ENCODE data around the gene MRPS25.

MRPS25 gene

GRCh38 chr3:15055019-15055557 lies 10.0 kb downstream of the MRPS25 start:
- DNase-seq (ENCODE audit: low read depth): peak; percentile 11
- H3K4me3 ChIP-seq (replicated peaks; ENCODE audit: low read depth, low read length): no peak overlapping the region
- no peak for TF ChIP-seq CTCF (IDR thresholded peaks at IDR 0.05; ENCODE audit: low read length, missing control alignments)

GRCh38 chr3:15053541-15053940 lies 11.6 kb downstream of the MRPS25 start:
- no peak for DNase-seq (ENCODE audit: low read depth)
- no peak for TF ChIP-seq CTCF (IDR thresholded peaks at IDR 0.05; ENCODE audit: low read length, missing control alignments)
- no peak overlapping the region for H3K4me3 ChIP-seq (replicated peaks; ENCODE audit: low read depth, low read length)

GRCh38 chr3:15052335-15053242 lies 12.5 kb downstream of the MRPS25 start:
- no peak for DNase-seq (ENCODE audit: low read depth)
- TF ChIP-seq CTCF (IDR thresholded peaks at IDR 0.05; ENCODE audit: low read length, missing control alignments): no peak
- no peak overlapping the region for H3K4me3 ChIP-seq (replicated peaks; ENCODE audit: low read depth, low read length)

GRCh38 chr3:15051531-15051930 lies 13.6 kb downstream of the MRPS25 start:
- H3K4me3 ChIP-seq (replicated peaks; ENCODE audit: low read depth, low read length): no peak overlapping the region
- DNase-seq (ENCODE audit: low read depth): peak; percentile 46
- peak; percentile 68 for TF ChIP-seq CTCF (IDR thresholded peaks at IDR 0.05; ENCODE audit: low read length, missing control alignments)

GRCh38 chr3:15050405-15051092 lies 14.6 kb downstream of the MRPS25 start:
- no peak overlapping the region for H3K4me3 ChIP-seq (replicated peaks; ENCODE audit: low read depth, low read length)
- no peak for DNase-seq (ENCODE audit: low read depth)
- no peak for TF ChIP-seq CTCF (IDR thresholded peaks at IDR 0.05; ENCODE audit: low read length, missing control alignments)

- no peak for DNase-seq (ENCODE audit: low read depth)
- H3K4me3 ChIP-seq (replicated peaks; ENCODE audit: low read depth, low read length): no peak overlapping the region
- TF ChIP-seq CTCF (IDR thresholded peaks at IDR 0.05; ENCODE audit: low read length, missing control alignments): no peak
Measured at GRCh38 chr3:15049584-15049983, 15.5 kb downstream of the MRPS25 start.
